GM12878 (cell line): ENCODE results near the gene TMEM37. TPM values are rescaled to one million over a fixed set of nuclear protein-coding genes. Genes with fewer than 3 reads are reported as not detected.

ENCODE experiments used
- ATAC-seq: fragments of 200-7000 bp; cut with Tn5 transposase; 3 replicates; pipeline ENCODE4 v1.9.1; 2020; ENCODE audit warnings: mild to moderate bottlenecking, moderate library complexity
- BruUV-seq: library from RNA; stranded (reverse); fragments of 400-500 nt; replicated peaks from 2 replicates; lab custom pipeline; 2021; lab: Mats Ljungman, UMichigan
- CTCF ChIA-PET: fragments of 300-600 bp; sonication (Branson Sonifier 250); formaldehyde crosslinking; extraction: SDS; loops from one replicate; lab custom pipeline; 2021; ENCODE audit warnings: inconsistent platforms; lab: Yijun Ruan, JAX
- POLR2A ChIA-PET: fragments of 350-600 bp; formaldehyde crosslinking; extraction: SDS; loops from one replicate; lab custom pipeline; 2021; ENCODE audit warnings: inconsistent platforms; lab: Charles Lee
- RAD21 ChIA-PET: fragments of 300-600 bp; sonication (Branson Sonifier 250); formaldehyde crosslinking; loops from one replicate; lab custom pipeline; 2023; ENCODE audit warnings: antibody characterized with exemption; ENCODE audit not compliant: unreplicated experiment; lab: Charles Lee
- SMC1A ChIA-PET: fragments of 300-600 bp; sonication (Branson Sonifier 250); formaldehyde crosslinking; loops from one replicate; lab custom pipeline; 2023; ENCODE audit not compliant: unreplicated experiment, uncharacterized antibody; lab: Charles Lee
- DNase-seq: peaks from one replicate; pipeline ENCODE4 v3.0.0-alpha.2; 2011; ENCODE audit warnings: low read depth, low spot score
- FAIRE-seq: peaks from 3 replicates; lab custom pipeline; 2011; peaks lifted over from hg19 to GRCh38; lab: Jason Lieb, UNC
- H2AFZ ChIP-seq: 2 replicates; pipeline ENCODE4 v1.6.0; 2011; ENCODE audit warnings: low read depth, low read length, control low read depth; ENCODE audit not compliant: control insufficient read depth
- H3K27ac ChIP-seq: 2 replicates; pipeline ENCODE4 v1.5.1; 2011; ENCODE audit warnings: control low read depth; ENCODE audit not compliant: control insufficient read depth, insufficient read depth
- H3K27me3 ChIP-seq, 2 experiments: replicated peaks in 1 of 2; 2 replicates each; pipeline versions ENCODE4 v1.6.0 to v1.6.1; 2011; ENCODE audit warnings: low read length in 1 of 2; ENCODE audit not compliant: control insufficient read depth in 2 of 2, insufficient read depth in 2 of 2
- H3K36me3 ChIP-seq, 2 experiments: 2 replicates each; pipeline ENCODE4 v1.5.1; 2011; ENCODE audit warnings: low read length in 1 of 2; ENCODE audit not compliant: control insufficient read depth in 2 of 2, insufficient read depth in 2 of 2
- H3K4me1 ChIP-seq: 2 replicates; pipeline ENCODE4 v1.6.1; 2011; ENCODE audit warnings: mild to moderate bottlenecking, low read length, moderate library complexity, mixed read lengths; ENCODE audit not compliant: control insufficient read depth, insufficient read depth
- H3K4me2 ChIP-seq: 2 replicates; pipeline ENCODE4 v1.6.0; 2011; ENCODE audit warnings: control low read depth; ENCODE audit not compliant: control insufficient read depth, insufficient read depth
- H3K4me3 ChIP-seq: fragments of 200-600 bp; sonication (generic); 2 replicates; pipeline ENCODE4 v1.5.1; 2016
- H3K79me2 ChIP-seq: 2 replicates; pipeline ENCODE4 v1.6.0; 2011; ENCODE audit warnings: low read length; ENCODE audit not compliant: control insufficient read depth, insufficient read depth
- H3K9ac ChIP-seq: 2 replicates; pipeline ENCODE4 v1.8.0; 2011; ENCODE audit warnings: low read length, control low read depth, mixed read lengths; ENCODE audit not compliant: control insufficient read depth, insufficient read depth
- H3K9me3 ChIP-seq: replicated peaks from 3 replicates; pipeline ENCODE4 v1.5.1; 2011; ENCODE audit warnings: mild to moderate bottlenecking, low read length; ENCODE audit not compliant: control insufficient read depth, insufficient read depth
- H4K20me1 ChIP-seq: 2 replicates; pipeline ENCODE4 v1.6.0; 2011; ENCODE audit not compliant: control insufficient read depth, insufficient read depth
- ATF2 ChIP-seq: IDR thresholded peaks from 2 replicates; pipeline ENCODE4 v1.6.1; 2012; ENCODE audit warnings: low read length, inconsistent platforms
- ATF7 ChIP-seq: fragments of 450-650 bp; IDR thresholded peaks from 2 replicates; pipeline ENCODE4 v1.6.1; 2016; ENCODE audit warnings: low read depth, mild to moderate bottlenecking
- DPF2 ChIP-seq: fragments of 450-650 bp; IDR thresholded peaks from 2 replicates; pipeline ENCODE4 v1.6.1; 2017; ENCODE audit warnings: mild to moderate bottlenecking
- ELK1 ChIP-seq: IDR thresholded peaks from 2 replicates; pipeline ENCODE4 v1.6.1; 2012; ENCODE audit warnings: low read depth, low read length, improper control_type of control experiment
- HDAC6 ChIP-seq: fragments of 200-600 bp; sonication (generic); IDR thresholded peaks from one replicate; pipeline ENCODE4 v1.8.0; 2017; ENCODE audit warnings: antibody characterized with exemption; ENCODE audit not compliant: unreplicated experiment
- PAX5 ChIP-seq: IDR thresholded peaks from 2 replicates; pipeline ENCODE4 v1.6.1; 2011; ENCODE audit warnings: low read depth, low read length, borderline replicate concordance
- SMAD5 ChIP-seq: IDR thresholded peaks from 2 replicates; pipeline ENCODE4 v1.6.1; 2016; ENCODE audit warnings: antibody characterized with exemption, low read depth
- ZBTB11 ChIP-seq: fragments of 450-650 bp; formaldehyde crosslinking; IDR thresholded peaks from 2 replicates; pipeline ENCODE4 v1.5.0; 2022; ENCODE audit warnings: mild to moderate bottlenecking, missing genetic modification characterization
- WGBS: methylation state at CpG from one replicate; pipeline ENCODE4 v1.1.6; 2016; ENCODE audit warnings: low lambda C conversion rate; ENCODE audit not compliant: insufficient replicate concordance, insufficient coverage; ENCODE audit errors: missing lambda C conversion rate; 5-methylcytosine and 5-hydroxymethylcytosine counted together
- in situ Hi-C: fragments of 300-500 bp; cut with MboI; formaldehyde crosslinking; loops from 9 replicates; pipeline ENCODE4 v1.14.3; 2018; ENCODE audit warnings: mixed read lengths
- intact Hi-C: fragments of 100-400 bp; cut with micrococcal nuclease; formaldehyde crosslinking; loops from one replicate; pipeline ENCODE4 v1.14.2; 2022; ENCODE audit not compliant: unreplicated experiment
- polyA plus RNA-seq, 11 experiments: library from polyadenylated mRNA; depleted of rRNA in 4 of 11; unstranded in 6 of 11; stranded (reverse) in 5 of 11; fragments of >200 nt; fragmentation: Nextera tagmentation in 4 of 11; fragmentation: Illumina TruSeq in 1 of 11; extraction: Ambion mirVana in 4 of 11; extraction: Trizol in 1 of 11; gene quantifications; 1 replicate in 1 of 11; 2 replicates in 10 of 11; pipeline versions ENCODE4 v1.2.1 to v1.2.3, GENCODE V29; 2011 to 2016; ENCODE audit warnings: inconsistent platforms in 2 of 11, missing spikeins in 2 of 11, low read depth in 1 of 11
- total RNA-seq, 4 experiments: library from RNA; depleted of rRNA in 3 of 4; stranded (reverse); fragments of >200 nt in 3 of 4; fragmentation: Illumina TruSeq in 1 of 4; extraction: Trizol in 1 of 4; gene quantifications; 2 replicates each; pipeline versions ENCODE4 v1.2.1 to v1.2.3, GENCODE V29; 2013 to 2021

Gene TMEM37
- total and polyA plus RNA-seq, 10 of the 15 experiments (the other 5 are each of a cell fraction or from before 2014, with no cell fraction given), result 0.07 to 0.67 (median 0.24) TPM; not detected in 3

- TF ChIP-seq ATF2, result no peak
- no peak for TF ChIP-seq PAX5
Measured at GRCh38 chr2:119423108-119423444, 8.6 kb upstream of the TMEM37 start (continued).

- no peak overlapping the region for H3K4me2 ChIP-seq
- in situ Hi-C loops, result no loop called here
- TF ChIP-seq ELK1 (no peak), SMAD5 (no peak), HDAC6 (no peak), ZBTB11 (CRISPR knock-in tag) (no peak), ATF7 (no peak), DPF2 (no peak)
- ChIA-PET POLR2A (interaction anchor here (0.6 kb wide), 1 partner anchor 12 kb away, joined by 7 read pairs; no protein-coding TSS in a partner anchor), CTCF (interaction anchor here (0.6 to 2.3 kb wide), 3 partner anchors 48 to 190 kb away, joined by 3 to 10 read pairs (median 3); no protein-coding TSS in a partner anchor), RAD21 (no interaction called here), SMC1A (interaction anchor here (1.0 kb wide), 1 partner anchor 23 kb away, joined by 3 read pairs; no protein-coding TSS in a partner anchor)
- no peak for FAIRE-seq
- ATAC-seq, result no peak
- H3K9me3 ChIP-seq, result peaks cover 3% of the 10 kb centered on the region; the same call in 2 of the 3 replicates
- H3K27ac ChIP-seq, result no peak overlapping the region
- H3K27me3 ChIP-seq, result peaks cover 0 to 2% of the 10 kb centered on the region in 2 experiments; a peak in 1 of 4 replicates
- DNase-seq, result no peak
- no peak overlapping the region for H3K9ac ChIP-seq
- H3K36me3 ChIP-seq, result no peaks in the 10 kb centered on the region
- no peak overlapping the region for H2AFZ ChIP-seq
- WGBS, result 2% methylated on average over 2 of the region's 2 CpGs
- no TSS peak for BruUV-seq
- no peaks in the 10 kb centered on the region for H3K79me2 ChIP-seq
- intact Hi-C loops, result no loop called here
- H4K20me1 ChIP-seq, result no peaks in the 10 kb centered on the region
- H3K4me1 ChIP-seq, result no peaks in the 10 kb centered on the region
- H3K4me3 ChIP-seq, result no peak overlapping the region
Measured at GRCh38 chr2:119423811-119424210, 7.8 kb upstream of the TMEM37 start.
